Uterus (tissue), 2 donors: Measurements from ENCODE around the gene PRKG1.

Experiments
- POLR2A ChIP-seq, 2 donors: fragments of 450-650 bp; IDR thresholded peaks; one replicate each; pipeline ENCODE4 v1.6.1; 2016; ENCODE audit warnings: antibody characterized with exemption in 2 of 2, mild to moderate bottlenecking in 1 of 2, moderate library complexity in 1 of 2
- TF ChIP-seq, protein P1 (sequence below), 4 experiments: fragments of 200-600 bp in 2 of 4; fragments of 450-650 bp in 2 of 4; sonication (generic) in 2 of 4; IDR thresholded peaks; one replicate each; pipeline ENCODE4 v1.5.1; 2016 to 2019; ENCODE audit warnings: antibody characterized with exemption in 4 of 4, mild to moderate bottlenecking in 2 of 4, moderate library complexity in 1 of 4

DNA sequence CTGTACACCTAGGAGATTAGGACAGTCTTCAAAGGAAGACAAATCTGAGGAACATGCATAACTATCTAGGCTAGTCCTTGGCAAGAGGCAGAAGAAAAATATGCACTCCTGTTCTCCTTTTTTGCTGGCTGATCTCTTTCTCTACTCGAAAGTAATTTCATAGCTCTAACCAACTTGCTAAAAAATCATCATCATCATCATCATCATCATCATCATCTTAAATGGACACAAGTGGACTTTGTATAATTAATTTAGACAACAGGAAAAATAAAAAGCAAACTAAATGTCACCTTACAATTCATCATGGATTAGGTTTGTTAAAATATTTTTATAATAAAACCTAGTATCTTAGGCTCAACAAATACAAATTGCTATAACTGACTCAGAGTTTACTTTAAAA lies 1192.6 kb downstream of the PRKG1 start:
- TF ChIP-seq POLR2A (IDR thresholded peaks at IDR 0.05) = no peak
- TF ChIP-seq, protein P1, sequence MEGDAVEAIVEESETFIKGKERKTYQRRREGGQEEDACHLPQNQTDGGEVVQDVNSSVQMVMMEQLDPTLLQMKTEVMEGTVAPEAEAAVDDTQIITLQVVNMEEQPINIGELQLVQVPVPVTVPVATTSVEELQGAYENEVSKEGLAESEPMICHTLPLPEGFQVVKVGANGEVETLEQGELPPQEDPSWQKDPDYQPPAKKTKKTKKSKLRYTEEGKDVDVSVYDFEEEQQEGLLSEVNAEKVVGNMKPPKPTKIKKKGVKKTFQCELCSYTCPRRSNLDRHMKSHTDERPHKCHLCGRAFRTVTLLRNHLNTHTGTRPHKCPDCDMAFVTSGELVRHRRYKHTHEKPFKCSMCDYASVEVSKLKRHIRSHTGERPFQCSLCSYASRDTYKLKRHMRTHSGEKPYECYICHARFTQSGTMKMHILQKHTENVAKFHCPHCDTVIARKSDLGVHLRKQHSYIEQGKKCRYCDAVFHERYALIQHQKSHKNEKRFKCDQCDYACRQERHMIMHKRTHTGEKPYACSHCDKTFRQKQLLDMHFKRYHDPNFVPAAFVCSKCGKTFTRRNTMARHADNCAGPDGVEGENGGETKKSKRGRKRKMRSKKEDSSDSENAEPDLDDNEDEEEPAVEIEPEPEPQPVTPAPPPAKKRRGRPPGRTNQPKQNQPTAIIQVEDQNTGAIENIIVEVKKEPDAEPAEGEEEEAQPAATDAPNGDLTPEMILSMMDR (IDR thresholded peaks at IDR 0.05) = no peak
